Thyroid gland (tissue), 4 donors: ENCODE measurements around the gene BNIP5.

Experiments
- POLR2A ChIP-seq, 2 donors: fragments of 450-650 bp; IDR thresholded peaks; one replicate each; pipeline ENCODE4 v1.6.1; 2017; ENCODE audit warnings: antibody characterized with exemption in 2 of 2, mild to moderate bottlenecking in 2 of 2, moderate library complexity in 1 of 2
- TF ChIP-seq, protein P1 (sequence below), 6 experiments: fragments of 200-600 bp in 3 of 6; fragments of 450-650 bp in 3 of 6; sonication (generic) in 3 of 6; IDR thresholded peaks; one replicate each; pipeline ENCODE4 v1.5.1; 2016 to 2019; ENCODE audit warnings: antibody characterized with exemption in 6 of 6, mild to moderate bottlenecking in 2 of 6, inconsistent platforms in 1 of 6, moderate library complexity in 1 of 6

DNA sequence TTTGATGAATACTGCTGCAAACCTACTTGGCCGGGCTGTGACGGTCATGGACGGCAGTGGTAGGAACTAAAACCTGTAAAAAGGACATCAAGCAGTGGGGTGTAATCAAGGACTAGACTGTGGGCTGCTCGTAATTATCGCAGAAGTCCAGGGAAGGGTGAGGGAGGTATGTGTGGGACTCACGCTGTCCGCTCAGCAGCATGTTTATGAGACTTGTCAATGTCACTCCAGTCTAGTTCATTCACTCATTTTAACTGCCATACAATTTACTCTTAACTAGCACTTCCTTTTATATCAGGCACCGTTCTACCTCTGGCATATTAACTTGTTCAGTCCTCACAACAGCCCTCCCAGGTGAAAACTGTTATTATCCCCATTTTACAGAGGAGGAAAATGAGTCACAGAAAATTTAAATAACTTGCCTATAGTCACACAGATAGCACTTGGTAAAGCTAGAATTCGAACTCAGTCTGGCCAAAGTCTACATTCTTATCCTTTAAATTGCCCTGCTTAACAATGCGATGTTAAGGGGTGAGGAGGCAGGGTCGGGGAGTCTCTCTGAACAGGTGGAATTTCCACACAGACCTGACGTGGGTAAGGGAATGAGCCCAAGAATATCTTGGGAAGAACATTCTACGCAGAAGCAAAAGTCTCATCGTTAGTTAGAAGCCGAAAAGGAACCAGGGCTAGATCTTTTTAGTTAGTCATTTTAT lies 62.7 kb downstream of the BNIP5 start:
- TF ChIP-seq, protein P1, sequence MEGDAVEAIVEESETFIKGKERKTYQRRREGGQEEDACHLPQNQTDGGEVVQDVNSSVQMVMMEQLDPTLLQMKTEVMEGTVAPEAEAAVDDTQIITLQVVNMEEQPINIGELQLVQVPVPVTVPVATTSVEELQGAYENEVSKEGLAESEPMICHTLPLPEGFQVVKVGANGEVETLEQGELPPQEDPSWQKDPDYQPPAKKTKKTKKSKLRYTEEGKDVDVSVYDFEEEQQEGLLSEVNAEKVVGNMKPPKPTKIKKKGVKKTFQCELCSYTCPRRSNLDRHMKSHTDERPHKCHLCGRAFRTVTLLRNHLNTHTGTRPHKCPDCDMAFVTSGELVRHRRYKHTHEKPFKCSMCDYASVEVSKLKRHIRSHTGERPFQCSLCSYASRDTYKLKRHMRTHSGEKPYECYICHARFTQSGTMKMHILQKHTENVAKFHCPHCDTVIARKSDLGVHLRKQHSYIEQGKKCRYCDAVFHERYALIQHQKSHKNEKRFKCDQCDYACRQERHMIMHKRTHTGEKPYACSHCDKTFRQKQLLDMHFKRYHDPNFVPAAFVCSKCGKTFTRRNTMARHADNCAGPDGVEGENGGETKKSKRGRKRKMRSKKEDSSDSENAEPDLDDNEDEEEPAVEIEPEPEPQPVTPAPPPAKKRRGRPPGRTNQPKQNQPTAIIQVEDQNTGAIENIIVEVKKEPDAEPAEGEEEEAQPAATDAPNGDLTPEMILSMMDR (IDR thresholded peaks at IDR 0.05), result no peak
- TF ChIP-seq POLR2A (IDR thresholded peaks at IDR 0.05), result no peak
